GM19372 (cell line): ENCODE data around the gene DOCK4.
A peak's percentile ranks its signal among the peaks of the same experiment; 100 is the strongest.

Source experiments
- ATAC-seq: cut with Tn5 transposase; IDR thresholded peaks from one replicate; pipeline ENCODE4 v1.9.1; 2021; ENCODE audit warnings: mild to moderate bottlenecking, low read depth, moderate library complexity; ENCODE audit not compliant: unreplicated experiment

DOCK4 gene

DNA sequence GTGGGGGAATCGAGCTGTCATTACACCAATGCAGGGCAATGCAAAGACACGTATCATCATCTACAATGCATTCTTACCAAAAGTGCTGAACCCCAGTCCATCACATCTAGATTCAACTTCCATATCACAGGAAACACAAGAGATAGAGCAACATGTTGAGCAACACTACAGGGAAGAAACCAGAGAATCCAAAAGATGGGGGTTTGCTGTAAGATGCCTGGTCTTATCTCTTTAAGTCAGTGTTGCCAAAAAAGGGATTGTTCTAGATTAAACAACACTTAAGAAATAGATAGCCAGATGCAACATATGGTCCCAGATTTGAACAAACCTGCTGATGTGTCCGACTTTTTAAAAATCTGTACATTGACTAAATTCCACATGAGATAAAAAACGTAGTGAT is 328.3 kb downstream of the DOCK4 start:
- ATAC-seq = no peak

DNA sequence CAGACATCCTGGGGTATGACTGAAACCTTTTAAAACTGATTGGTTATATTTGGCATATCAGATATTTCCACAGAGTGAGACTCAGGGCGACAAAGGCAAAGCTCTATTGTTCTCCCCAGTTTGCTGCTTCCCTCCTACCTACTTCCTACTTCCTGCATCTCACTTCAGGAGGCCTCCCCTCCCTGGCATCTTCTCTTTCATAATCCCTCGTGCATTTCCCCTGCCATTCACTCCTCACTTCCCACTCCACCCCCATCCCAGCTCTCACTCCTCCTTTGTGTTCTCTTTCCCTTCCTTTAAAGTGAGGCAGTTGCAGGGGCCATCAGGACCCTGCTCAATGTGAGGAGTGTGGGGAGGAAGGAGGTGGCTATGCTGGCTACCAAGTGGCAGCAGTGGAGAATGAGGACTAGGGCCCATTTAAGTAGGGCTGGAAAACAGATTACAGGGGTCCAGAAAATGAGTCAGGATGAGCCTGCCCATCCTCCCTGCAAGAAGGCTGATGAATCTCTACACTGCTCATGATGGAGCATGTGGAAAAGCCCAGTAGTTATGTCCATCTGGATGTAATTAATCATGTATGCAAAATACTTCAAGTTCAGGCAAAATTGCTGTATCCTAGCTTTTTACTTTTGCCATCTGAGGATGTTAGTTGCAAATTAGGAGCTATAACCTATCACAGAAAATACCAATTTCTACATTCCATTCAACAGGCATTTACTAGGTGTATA is 332.1 kb downstream of the DOCK4 start:
- no peak for ATAC-seq

DNA sequence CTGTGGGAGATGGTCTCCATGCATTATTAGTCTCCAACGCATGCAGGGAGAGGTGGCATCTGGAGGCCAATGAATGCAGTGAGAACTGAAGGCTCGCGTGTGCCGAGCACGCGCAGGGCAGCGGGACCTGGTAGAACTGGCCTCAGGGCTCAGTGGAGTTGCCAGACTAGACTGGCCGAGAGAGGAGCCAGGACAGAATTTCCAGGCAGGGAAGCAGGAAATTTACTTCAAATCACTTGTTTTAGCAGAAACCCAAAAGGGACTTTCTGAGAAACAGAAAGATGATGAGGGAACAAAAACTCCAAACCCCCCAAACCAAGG is 332.9 kb downstream of the DOCK4 start:
- ATAC-seq = no peak

DNA sequence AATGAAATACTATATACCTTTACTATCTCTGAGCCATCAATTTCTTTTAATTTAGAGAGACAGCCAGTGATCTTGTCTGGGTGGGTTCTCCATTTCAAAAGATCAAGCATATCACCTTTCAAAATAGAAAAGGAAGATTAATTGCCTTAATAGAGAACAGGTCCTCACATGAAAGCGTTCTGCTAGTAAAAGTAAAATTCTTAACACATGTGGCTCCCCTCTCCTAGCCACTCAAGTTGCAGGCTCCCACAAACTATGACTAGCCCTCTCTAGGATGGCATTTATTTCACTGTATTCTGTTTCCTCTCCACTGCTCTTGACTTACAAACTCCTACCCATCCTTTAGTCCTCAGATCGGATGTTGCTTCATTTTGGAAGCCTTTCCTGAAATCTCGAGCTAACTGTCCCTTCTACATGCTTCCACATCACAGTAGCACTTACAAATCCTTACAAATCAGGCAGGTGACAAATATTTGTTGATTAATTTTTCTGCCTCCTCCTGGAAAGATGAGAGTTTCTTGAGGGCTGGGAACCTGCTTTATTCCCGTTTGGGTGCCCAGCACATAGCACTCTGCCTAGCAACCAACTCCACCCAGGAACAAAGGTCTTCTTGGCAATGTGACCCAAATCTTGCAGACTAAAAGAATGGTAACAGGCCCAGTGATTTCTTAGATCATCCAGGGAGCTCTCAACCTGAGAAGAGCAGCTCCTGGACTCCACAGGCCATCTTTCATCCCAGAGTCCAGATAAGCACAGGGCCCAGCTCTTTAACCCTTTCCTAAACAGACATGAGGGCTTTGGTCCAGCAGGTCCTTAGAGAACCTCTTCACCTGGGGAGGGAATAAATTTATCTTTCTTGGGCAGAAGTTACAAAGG is 333.5 kb downstream of the DOCK4 start:
- ATAC-seq = no peak

DNA sequence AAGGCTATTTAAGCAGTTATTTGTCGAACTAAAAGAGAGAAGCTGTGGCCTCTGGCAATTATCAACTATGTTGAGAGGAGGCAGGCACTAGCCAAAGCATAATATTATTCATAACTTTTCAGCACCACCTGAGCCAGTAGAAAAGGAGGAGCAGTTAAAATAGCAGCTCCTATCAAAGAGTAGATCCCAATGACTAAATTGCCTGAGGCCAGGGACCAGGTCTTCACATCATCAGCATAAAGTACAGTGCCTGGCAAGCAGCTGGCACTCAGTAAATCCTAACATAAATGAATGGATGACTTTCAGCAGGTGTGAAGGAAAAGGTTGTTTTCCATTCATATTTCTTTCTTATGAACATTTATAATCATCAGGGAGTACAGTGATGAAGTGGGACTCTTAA is 334.9 kb downstream of the DOCK4 start:
- ATAC-seq = no peak

DNA sequence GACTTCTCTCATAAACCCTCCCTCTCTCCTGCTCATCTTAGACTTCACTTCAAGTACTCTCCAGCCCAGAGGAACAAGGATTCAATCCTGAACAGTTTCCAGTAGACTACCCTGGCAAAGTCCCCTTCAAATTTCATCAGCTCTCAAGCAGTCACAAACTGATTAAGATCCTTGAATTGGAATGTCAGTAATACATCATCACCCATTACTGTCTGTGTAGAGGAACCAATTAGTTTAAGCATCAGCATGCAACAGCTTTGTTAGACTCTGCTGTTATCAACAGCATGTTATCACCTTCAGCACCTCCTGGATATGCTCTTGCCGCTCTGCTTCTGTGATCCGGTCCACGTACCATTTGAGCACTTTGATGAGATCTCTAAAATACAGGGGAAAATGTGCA is 336.9 kb downstream of the DOCK4 start:
- no peak for ATAC-seq

DNA sequence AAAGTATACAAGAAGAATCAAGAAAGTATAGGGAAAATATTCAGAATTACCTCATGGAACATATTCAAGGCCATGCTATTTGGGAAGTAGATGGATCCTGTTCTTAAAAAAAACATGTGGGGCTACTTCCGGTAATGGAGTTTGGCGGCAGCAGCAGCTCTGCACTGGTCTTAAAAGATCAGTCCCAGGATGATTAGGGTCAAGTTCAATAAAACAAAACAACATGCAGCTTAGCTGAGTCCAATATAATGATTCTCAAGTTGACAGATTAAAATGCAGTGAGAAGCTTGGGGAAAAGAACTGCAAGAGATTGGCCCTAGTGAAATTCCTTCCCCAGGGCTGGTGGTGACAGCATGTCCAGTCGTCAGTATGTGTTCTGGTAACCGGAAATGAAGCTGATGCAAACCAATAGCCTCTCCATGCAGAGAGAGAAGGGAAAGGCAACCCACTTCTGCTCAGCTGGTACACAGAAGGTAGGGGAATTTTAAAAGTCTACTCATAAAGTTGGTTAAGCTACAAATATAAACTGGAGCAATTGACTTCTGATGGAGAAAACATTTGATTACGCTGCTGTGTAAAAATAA is 338.8 kb downstream of the DOCK4 start:
- ATAC-seq = no peak

DNA sequence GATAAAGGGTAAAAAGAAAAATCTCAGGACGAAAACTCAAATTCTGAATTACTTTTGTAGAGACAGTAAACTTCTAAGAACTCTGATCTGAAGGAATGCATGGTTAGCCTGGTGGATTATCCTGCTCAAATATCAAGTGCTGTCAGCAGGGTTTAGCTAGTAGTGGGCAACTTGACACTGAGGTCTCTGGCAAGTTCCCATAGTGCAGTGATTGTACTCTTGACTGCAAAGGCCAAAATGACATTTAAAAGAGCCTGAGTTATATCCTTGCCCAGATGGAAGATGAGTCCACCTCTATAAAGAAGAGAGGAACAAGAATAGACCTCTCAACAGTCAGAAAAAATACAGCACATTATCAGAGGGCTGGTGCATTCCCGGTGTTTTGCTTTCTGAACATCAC is 339.4 kb downstream of the DOCK4 start:
- ATAC-seq = no peak

DNA sequence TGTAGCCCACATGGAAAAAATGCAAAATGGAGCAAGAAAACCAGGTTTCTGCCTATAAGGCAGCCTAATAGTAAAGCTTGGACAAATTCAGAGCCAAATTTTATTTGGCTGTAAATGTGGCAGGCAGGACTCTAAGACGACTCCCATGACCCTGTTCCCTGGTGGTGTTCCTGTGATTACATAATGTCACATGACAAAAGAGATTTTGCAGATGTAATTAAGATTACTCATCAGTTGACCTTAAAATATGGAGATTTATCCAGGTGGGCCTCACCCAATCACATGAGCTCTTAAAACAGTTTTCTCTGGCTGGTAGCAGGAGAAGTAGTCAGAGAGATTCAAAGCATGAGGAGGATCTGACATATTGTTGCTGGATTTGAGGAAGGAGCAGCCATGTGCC is 340.8 kb downstream of the DOCK4 start:
- ATAC-seq = no peak

DNA sequence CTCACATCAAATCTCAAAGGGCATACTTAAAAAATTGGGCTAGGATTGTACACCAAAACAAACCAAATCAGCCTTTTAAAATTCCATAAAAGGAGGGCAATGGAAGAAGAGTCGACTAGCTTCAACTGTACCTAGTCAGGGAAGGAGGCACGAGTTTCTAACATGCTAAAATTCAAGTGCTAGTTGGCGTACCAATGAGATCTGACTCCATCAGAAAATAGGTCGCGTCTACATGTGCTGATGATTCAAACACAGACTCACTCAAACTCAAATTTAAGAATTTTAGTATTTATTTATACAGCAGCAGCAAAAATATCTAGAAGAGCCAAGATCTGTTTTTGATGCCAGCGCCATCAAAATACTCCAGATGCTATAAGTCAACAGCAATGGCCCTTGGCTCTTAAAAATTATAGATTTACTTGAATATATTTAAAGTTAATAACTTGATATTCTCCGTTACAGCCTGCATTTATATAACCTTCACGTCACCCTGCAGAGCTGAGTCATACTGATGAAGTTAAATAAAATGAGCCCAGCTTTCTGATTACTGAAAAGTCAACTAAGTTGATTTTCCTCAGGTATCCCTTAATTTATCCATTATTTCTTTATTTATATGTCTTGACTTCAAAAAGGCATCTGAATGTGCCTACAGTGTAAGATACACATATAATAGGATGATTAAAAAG is 341.8 kb downstream of the DOCK4 start:
- ATAC-seq = no peak

DNA sequence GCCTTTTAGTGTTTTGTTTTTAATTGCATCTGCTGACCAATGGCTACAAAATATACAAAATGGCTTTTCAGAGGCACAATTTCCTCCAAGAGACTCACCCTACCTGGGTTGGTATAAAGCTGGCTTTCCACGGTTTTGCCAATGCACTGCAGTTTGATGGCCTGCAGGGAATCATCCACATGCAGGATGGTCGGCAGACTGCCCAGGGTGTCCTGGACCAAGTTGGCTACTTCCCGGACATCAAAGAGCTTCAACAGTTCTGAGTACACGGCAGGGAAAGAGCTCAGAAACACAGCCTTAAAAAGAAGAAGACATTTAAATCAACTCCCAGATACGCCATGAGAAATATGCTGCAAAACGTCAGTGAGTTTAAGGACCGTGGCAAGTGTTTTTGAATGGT is 342.9 kb downstream of the DOCK4 start:
- no peak for ATAC-seq

DNA sequence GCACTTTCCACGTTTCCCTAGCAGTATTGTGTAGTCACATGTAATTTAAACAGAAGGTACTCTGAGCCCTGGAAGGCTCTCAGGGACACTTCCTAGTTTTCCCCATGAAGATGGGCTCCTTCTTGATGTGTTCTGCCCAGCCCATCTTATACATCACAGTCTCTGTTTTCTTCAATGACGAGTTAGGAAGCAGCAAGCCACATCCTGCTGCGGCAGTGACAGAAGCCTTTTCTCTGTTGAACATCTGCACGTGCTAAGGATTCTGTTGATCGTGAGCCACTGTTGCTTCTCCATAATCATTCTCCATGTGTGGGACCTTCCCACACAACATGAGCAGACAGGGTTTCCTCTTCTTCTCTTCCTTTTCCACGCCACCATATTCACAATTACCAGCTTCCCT is 346.0 kb downstream of the DOCK4 start:
- no peak for ATAC-seq

DNA sequence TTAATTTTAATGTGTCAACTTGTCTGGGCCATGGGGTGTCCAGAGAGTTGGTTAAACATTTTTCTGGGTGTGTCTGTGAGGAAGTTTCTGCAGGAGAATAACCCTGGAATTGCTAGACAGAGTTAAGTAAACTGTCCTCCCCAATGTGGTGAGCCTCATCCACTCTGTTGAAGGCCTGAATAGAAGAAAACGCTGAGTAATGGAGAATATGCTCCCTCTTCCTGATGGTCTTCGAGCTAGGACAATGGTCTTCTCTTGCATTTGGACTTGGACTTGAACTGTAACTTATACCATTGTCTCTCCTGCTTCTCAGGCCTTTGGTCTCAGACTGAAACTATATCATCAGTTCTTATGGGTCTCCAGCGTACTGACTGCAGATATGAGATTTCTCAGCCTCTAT is 347.9 kb downstream of the DOCK4 start:
- ATAC-seq = no peak

DNA sequence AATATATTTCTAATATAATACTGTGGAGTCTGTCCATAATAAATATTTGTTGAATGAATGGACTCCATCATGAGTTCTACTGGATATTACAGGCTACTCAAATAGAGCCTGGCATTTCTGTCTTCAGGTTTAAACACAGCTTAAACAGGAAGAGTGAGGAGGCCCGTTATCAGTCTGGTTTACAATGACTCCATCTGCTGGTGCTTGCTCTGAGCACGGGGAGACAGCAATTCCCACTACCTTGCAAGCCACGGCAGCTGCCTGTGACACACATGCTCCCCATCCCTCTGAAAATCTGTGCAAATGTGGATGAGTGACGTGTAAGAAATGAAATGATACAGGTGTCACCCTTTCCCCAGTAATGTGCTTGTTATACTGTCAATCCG is 350.4 kb downstream of the DOCK4 start:
- ATAC-seq = no peak

DNA sequence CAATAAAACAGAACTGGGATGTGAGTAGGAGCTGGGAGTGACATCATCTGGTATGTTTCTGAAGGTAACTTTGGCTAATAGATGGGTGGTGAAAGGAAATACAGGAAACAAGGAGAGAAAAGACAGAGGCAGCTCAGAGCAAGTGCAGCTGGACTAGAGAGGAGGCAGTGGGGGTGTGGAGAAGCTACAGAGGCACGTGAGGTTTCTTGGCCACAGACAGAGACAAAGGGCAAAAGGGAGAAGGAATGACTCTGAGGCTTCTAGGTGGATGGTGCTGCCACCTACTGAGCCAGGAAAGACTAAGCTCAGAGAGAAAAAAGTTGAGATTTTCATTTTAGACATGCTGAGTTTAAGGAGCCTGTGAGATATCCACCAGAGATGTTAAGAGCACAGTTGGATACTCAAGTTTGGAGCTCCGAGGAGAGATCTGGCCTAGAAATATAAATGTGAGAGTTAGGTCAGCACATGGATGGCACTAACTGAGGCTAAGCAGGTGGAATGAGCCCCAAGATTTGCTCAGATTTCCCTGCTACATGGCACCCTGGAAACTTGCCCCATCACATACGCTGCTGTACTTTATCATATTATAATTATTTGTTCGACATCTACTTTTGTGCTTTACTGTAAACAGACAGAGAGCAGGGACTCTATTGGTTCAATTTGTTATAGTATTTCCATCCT is 350.9 kb downstream of the DOCK4 start:
- ATAC-seq = peak; percentile 59

DNA sequence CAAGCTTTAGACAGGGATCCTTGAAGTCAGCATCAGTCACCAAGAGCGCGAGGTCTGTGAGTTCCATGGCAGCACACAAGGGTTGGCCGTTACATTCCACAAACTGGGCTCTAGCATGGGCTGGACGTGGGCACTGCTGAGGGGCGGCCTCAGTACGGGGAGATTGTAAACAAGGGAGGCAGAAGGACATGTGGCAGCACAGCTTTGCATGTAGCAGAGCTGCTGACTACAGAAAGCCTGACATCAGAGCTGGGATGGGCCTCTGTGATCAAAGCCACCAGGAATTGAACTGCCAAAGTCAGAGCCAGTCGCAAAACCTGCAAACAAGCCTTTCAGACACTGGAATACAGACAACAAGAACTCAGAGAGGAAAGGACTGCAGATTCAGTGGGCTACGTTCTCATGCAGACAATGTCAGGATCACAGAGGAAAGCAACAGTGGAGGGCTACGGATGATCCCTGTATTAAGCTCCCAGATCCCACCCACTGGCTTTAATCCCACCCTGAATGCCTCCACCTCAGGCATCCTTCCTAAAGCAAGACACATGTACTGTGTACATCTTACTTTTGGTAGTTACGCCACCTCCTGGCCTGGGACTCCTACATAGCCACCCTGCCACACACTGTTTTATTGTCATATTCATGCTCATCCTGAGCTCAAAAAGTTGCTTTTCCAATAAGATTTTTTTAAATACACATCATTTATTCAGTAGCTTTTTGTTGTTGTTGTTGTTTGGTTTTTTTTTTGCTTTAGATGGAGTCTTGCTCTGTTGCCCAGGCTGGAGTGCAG is 352.8 kb downstream of the DOCK4 start:
- no peak for ATAC-seq

DNA sequence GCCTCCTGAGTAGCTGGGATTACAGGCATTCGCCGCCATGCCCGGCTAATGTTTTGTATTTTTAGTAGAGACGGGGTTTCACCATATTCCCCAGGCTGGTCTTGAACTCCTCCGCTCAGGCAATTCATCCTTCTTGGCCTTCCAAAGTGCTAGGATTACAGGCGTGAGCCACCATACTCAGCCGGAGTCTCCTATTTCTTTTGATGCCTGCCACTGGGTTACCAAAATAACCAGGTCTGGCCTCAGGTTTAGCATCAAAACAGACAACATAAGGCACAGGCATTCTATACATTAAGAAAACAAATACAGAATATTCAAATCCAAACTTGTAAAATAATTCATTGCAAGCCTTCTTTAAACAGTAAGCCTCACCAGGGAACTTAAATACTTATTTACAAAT is 354.1 kb downstream of the DOCK4 start:
- no peak for ATAC-seq

DNA sequence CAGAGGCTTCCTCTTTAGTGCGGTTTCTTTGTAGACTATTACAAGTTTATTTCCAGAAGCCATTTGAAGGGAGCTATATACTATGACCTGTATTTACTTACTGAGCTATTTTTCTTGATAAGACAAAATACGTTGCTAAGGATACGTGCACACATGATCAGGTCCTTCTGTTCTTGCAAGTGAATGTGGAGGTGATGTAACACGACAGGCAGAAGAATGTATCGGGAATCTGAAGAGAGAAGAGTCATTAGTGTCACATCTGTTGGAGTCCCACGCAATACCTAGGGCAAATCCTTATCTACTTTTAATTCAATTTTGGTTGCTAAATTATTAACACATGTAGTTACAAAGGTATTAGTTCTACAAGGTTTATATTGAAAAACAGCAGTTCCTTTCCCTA is 359.3 kb downstream of the DOCK4 start:
- ATAC-seq = no peak

DNA sequence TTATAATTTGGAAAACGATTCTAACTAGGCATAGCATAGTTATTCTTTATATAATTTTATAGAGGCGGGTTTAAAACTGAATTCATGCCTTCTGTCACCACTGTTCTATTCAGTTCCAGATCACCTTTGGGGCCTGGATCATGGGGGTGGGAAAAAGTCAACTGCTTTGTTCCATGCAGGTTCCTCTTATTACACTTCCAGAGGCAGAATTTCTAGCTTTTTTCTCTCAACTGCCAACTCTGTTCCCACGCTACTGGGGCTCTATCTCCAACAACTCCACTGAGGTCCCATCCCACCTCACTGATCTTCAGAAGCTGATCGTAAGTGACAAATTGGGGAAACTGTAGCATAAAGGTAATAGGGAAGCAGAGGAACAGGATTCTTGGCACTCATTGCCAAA is 360.3 kb downstream of the DOCK4 start:
- no peak for ATAC-seq
